ENCODE results near the gene DEPP1.

Gene DEPP1

GRCh38 chr10:44947371-44948152, 31.0 kb downstream of the DEPP1 start:
- H3K27ac ChIP-seq (replicated peaks) = peak overlapping the region; percentile 46
- no peaks in the 10 kb centered on the region for H3K27me3 ChIP-seq (ENCODE audit: insufficient read depth, poor library complexity, severe bottlenecking)
- no peak overlapping the region for H3K4me3 ChIP-seq (replicated peaks; ENCODE audit: insufficient read depth, low read length)
- TF ChIP-seq POLR2AphosphoS5 (IDR thresholded peaks at IDR 0.05; ENCODE audit: low read depth) (no peak), SPI1 (IDR thresholded peaks at IDR 0.05; ENCODE audit: borderline replicate concordance, low read depth) (peak; percentile 67; the same call in 1 of the 2 replicates)
- peak in 1 of 2 experiments; percentile 54 for DNase-seq (ENCODE audit: low read depth in 1 of 2, low spot score in 1 of 2)

GRCh38 chr10:44946205-44946604, 32.4 kb downstream of the DEPP1 start:
- Histone ChIP-seq H3K27ac (replicated peaks) (no peak overlapping the region), H3K27me3 (ENCODE audit: insufficient read depth, poor library complexity, severe bottlenecking) (no peaks in the 10 kb centered on the region), H3K4me3 (replicated peaks; ENCODE audit: insufficient read depth, low read length) (no peak overlapping the region)
- TF ChIP-seq SPI1 (IDR thresholded peaks at IDR 0.05; ENCODE audit: borderline replicate concordance, low read depth) (no peak), REST (IDR thresholded peaks at IDR 0.05; ENCODE audit: insufficient replicate concordance, low read depth) (no peak), POLR2AphosphoS5 (IDR thresholded peaks at IDR 0.05; ENCODE audit: low read depth) (no peak), CTCF (IDR thresholded peaks at IDR 0.05; ENCODE audit: insufficient read depth, low read length) (no peak), GABPA (IDR thresholded peaks at IDR 0.05; ENCODE audit: low read depth) (no peak)
- DNase-seq (ENCODE audit: low read depth in 1 of 2, low spot score in 1 of 2) = no peak

GRCh38 chr10:44944354-44944753, 34.3 kb downstream of the DEPP1 start:
- Histone ChIP-seq H3K4me3 (replicated peaks; ENCODE audit: insufficient read depth, low read length) (no peak overlapping the region), H3K27me3 (ENCODE audit: insufficient read depth, poor library complexity, severe bottlenecking) (no peaks in the 10 kb centered on the region), H3K27ac (replicated peaks) (no peak overlapping the region)
- DNase-seq (ENCODE audit: low read depth in 1 of 2, low spot score in 1 of 2) = no peak
- no peak for TF ChIP-seq CTCF (IDR thresholded peaks at IDR 0.05; ENCODE audit: insufficient read depth, low read length)
- no peak for TF ChIP-seq GABPA (IDR thresholded peaks at IDR 0.05; ENCODE audit: low read depth)
- TF ChIP-seq REST (IDR thresholded peaks at IDR 0.05; ENCODE audit: insufficient replicate concordance, low read depth) = no peak
- TF ChIP-seq SPI1 (IDR thresholded peaks at IDR 0.05; ENCODE audit: borderline replicate concordance, low read depth) = no peak
- TF ChIP-seq POLR2AphosphoS5 (IDR thresholded peaks at IDR 0.05; ENCODE audit: low read depth) = no peak

GRCh38 chr10:44939691-44940401, 38.8 kb downstream of the DEPP1 start:
- no peaks in the 10 kb centered on the region for H3K27me3 ChIP-seq (ENCODE audit: insufficient read depth, poor library complexity, severe bottlenecking)
- no peak for TF ChIP-seq CTCF (IDR thresholded peaks at IDR 0.05; ENCODE audit: insufficient read depth, low read length)
- no peak; the same call in 1 of the 2 replicates for TF ChIP-seq SPI1 (IDR thresholded peaks at IDR 0.05; ENCODE audit: borderline replicate concordance, low read depth)
- no peak for TF ChIP-seq POLR2AphosphoS5 (IDR thresholded peaks at IDR 0.05; ENCODE audit: low read depth)
- no peak for TF ChIP-seq GABPA (IDR thresholded peaks at IDR 0.05; ENCODE audit: low read depth)
- no peak for TF ChIP-seq REST (IDR thresholded peaks at IDR 0.05; ENCODE audit: insufficient replicate concordance, low read depth)
- DNase-seq (ENCODE audit: low read depth in 1 of 2, low spot score in 1 of 2) = peak in 1 of 2 experiments; percentile 79
- H3K27ac ChIP-seq (replicated peaks) = peak overlapping the region; percentile 21
- no peak overlapping the region for H3K4me3 ChIP-seq (replicated peaks; ENCODE audit: insufficient read depth, low read length)

All from HL-60 (cell line).